ENCODE data around the gene HOXA6. TPM values are rescaled to one million over a fixed set of nuclear protein-coding genes. Genes with fewer than 3 reads are reported as not detected.

HOXA6 gene
- total RNA-seq, 1 donor from 2014 or later: not detected

- intact Hi-C loops (cut with DNase I): no loop called here
- peak; percentile 65 for DNase-seq (ENCODE audit: missing footprints)
- ATAC-seq: no peak
Observed at GRCh38 chr7:27175626-27176523, 28.3 kb upstream of the HOXA6 start.

- DNase-seq (ENCODE audit: missing footprints) (peak; percentile 0), ATAC-seq (no peak)
- intact Hi-C loops (cut with DNase I): no loop called here
Observed at GRCh38 chr7:27174874-27175625, 27.5 kb upstream of the HOXA6 start.

GRCh38 chr7:27173956-27174873 lies 26.6 kb upstream of the HOXA6 start, which contains the start of gene HOXA10:
Gene HOXA10 (minus strand): TSS chr7:27174320. CDS start chr7:27174306, 14 bp downstream.
- no peak for ATAC-seq
- intact Hi-C loops (cut with DNase I): no loop called here
- peak; percentile 54 for DNase-seq (ENCODE audit: missing footprints)

- intact Hi-C loops (cut with DNase I): no loop called here
- ATAC-seq: peak; percentile 22
- DNase-seq (ENCODE audit: missing footprints): peak; percentile 82
Observed at GRCh38 chr7:27173511-27173955, 26.0 kb upstream of the HOXA6 start.

GRCh38 chr7:27172823-27173510 lies 25.4 kb upstream of the HOXA6 start:
- ATAC-seq (peak; percentile 15), DNase-seq (ENCODE audit: missing footprints) (peak; percentile 49)
- intact Hi-C loops (cut with DNase I): no loop called here

GRCh38 chr7:27172315-27172774 lies 24.8 kb upstream of the HOXA6 start:
- intact Hi-C loops (cut with DNase I): no loop called here
- ATAC-seq (no peak), DNase-seq (ENCODE audit: missing footprints) (peak; percentile 40)

GRCh38 chr7:27171637-27172314 lies 24.2 kb upstream of the HOXA6 start:
- peak; percentile 39 for DNase-seq (ENCODE audit: missing footprints)

GRCh38 chr7:27171325-27171636 lies 23.7 kb upstream of the HOXA6 start:
- ATAC-seq: no peak
- DNase-seq (ENCODE audit: missing footprints): peak; percentile 44
- intact Hi-C loops (cut with DNase I): no loop called here

More at GRCh38 chr7:27171637-27172314, 24.2 kb upstream of the HOXA6 start:
- ATAC-seq: no peak
- intact Hi-C loops (cut with DNase I): no loop called here

- intact Hi-C loops (cut with DNase I): no loop called here
- DNase-seq (ENCODE audit: missing footprints) (no peak), ATAC-seq (no peak)
Observed at GRCh38 chr7:27170426-27171324, 23.1 kb upstream of the HOXA6 start.

- no peak for ATAC-seq
- peak; percentile 31 for DNase-seq (ENCODE audit: missing footprints)
- intact Hi-C loops (cut with DNase I): loop anchor here (10.0 kb wide), 1 partner anchor 1285 kb away; no protein-coding TSS in a partner anchor
Observed at GRCh38 chr7:27169658-27170425, 22.3 kb upstream of the HOXA6 start.

- DNase-seq (ENCODE audit: missing footprints) (peak; percentile 60), ATAC-seq (no peak)
- intact Hi-C loops (cut with DNase I): loop anchor here (10.0 kb wide), 1 partner anchor 1284 kb away; no protein-coding TSS in a partner anchor
Observed at GRCh38 chr7:27168265-27168947, 20.8 kb upstream of the HOXA6 start.

GRCh38 chr7:27167916-27168264 lies 20.3 kb upstream of the HOXA6 start:
- intact Hi-C loops (cut with DNase I): loop anchor here (10.0 kb wide), 1 partner anchor 1283 kb away; no protein-coding TSS in a partner anchor
- ATAC-seq (no peak), DNase-seq (ENCODE audit: missing footprints) (no peak)

- peak; percentile 66 for DNase-seq (ENCODE audit: missing footprints)
- intact Hi-C loops (cut with DNase I): loop anchor here (10.0 kb wide), 1 partner anchor 1282 kb away; no protein-coding TSS in a partner anchor
- no peak for ATAC-seq
Observed at GRCh38 chr7:27166531-27167505, 19.2 kb upstream of the HOXA6 start.

- intact Hi-C loops (cut with DNase I): loop anchor here (10.0 kb wide), 1 partner anchor 1281 kb away; no protein-coding TSS in a partner anchor
- ATAC-seq (no peak), DNase-seq (ENCODE audit: missing footprints) (peak; percentile 53)
Observed at GRCh38 chr7:27165996-27166530, 18.5 kb upstream of the HOXA6 start.
